Activated T-helper 2 cell treated with anti-CD3 and anti-CD28 coated beads, Interferon-gamma antibody, Interleukin-2, Interleukin-4, amounts not matched to agents 10 μg/mL and 5 μg/mL and 100 μg/mL, durations not matched to agents 14 hours and 24 hours and 36 hours (primary cell): ENCODE measurements around the gene RNF7. TPM values are rescaled to one million over a fixed set of nuclear protein-coding genes. Genes with fewer than 3 reads are reported as not detected.
"Not testable (repeated sequence)": the region's sequence is repeated elsewhere in the genome, so short reads cannot be mapped to it uniquely, and the experiment has no call there.

Experiments used
- DNase-seq: peaks from one replicate; pipeline ENCODE4 v3.0.0; 2021; ENCODE audit warnings: low spot score
- H3K27ac Mint-ChIP-seq: one replicate; pipeline ENCODE4 v1.8.0; 2021; ENCODE audit warnings: mixed read lengths
- H3K27me3 Mint-ChIP-seq: one replicate; pipeline ENCODE4 v1.8.0; 2021; ENCODE audit warnings: low read depth, mixed read lengths
- H3K36me3 Mint-ChIP-seq: one replicate; pipeline ENCODE4 v1.8.0; 2021; ENCODE audit warnings: low read depth, mixed read lengths
- H3K4me1 Mint-ChIP-seq: one replicate; pipeline ENCODE4 v1.8.0; 2021; ENCODE audit warnings: low read depth, mixed read lengths
- H3K4me3 Mint-ChIP-seq: one replicate; pipeline ENCODE4 v1.8.0; 2021; ENCODE audit warnings: low read depth, mild to moderate bottlenecking, moderate library complexity, mixed read lengths
- H3K9me3 Mint-ChIP-seq: one replicate; pipeline ENCODE4 v1.8.0; 2021; ENCODE audit warnings: mixed read lengths
- intact Hi-C: fragments of 100-400 bp; cut with micrococcal nuclease; formaldehyde crosslinking; loops from one replicate; pipeline ENCODE4 v1.15.1; 2023
- total RNA-seq: library from RNA; stranded (reverse); gene quantifications from 2 replicates; pipeline ENCODE4 v1.2.3, GENCODE V29; 2022

Gene RNF7
- total RNA-seq, 1 donor from 2014 or later, result 70.8 TPM

DNA sequence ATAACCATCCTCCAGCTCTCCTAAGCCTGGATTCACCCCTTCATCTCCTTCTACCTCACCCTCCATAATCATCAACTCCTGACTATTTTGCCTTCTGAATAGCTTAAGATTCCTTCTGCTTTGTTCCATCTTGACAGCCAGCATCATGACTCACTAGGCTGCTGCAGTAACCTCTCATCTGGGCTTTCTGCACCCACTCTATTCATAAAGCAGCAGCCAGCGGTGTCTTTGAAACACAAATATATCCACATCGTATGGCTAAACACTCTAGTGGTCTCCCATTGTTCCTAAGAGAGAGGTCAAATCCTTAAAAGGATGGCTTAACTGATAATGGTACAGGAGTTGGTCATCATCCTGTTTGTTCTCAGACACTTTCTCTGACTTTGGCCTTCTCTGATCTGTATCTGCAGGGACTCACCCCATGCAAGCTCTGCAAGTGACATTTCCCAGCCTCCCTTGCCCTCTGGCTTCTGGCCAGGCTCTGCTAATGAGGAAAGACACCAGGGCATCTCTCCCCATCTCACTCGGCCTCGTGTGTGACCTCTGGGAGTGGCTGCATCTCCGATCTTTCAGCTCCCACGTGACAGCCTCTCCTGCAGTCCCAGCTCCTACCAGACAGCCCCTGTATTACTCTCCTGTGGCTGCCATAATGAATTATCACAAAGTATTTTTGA is 31.3 kb downstream of the RNF7 start:
- Mint-ChIP-seq H3K27me3 (peaks cover 5% of the 10 kb centered on the region), H3K4me1 (peaks cover 14% of the 10 kb centered on the region), H3K36me3 (no peaks in the 10 kb centered on the region), H3K27ac (no peak overlapping the region), H3K4me3 (no peak overlapping the region), H3K9me3 (no peaks in the 10 kb centered on the region)
- no peak for DNase-seq
- intact Hi-C loops, result no loop called here

DNA sequence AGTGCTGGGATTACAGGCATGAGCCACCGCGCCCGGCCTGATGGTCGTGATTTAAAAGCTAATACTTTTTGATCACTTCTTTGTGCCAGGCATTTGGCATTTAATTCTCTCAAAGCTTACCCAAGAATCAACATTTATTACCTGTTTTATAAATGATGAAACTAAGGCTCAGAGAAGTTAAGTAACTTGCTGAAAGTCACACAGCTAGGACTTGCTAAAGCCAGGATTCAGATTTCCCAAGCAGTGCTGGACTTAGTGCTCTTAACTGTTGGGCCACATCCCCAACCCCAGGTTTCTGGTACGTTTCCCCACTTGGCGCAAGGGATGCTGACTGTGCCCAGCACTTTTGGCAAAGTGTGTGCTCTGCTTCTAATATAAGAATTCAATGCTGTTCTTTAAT is 35.6 kb downstream of the RNF7 start:
- H3K27ac Mint-ChIP-seq, result no peak overlapping the region
- peaks cover 5% of the 10 kb centered on the region for H3K27me3 Mint-ChIP-seq
- no peak overlapping the region for H3K4me3 Mint-ChIP-seq
- H3K9me3 Mint-ChIP-seq, result no peaks in the 10 kb centered on the region
- intact Hi-C loops, result no loop called here
- no peaks in the 10 kb centered on the region for H3K36me3 Mint-ChIP-seq
- no peaks in the 10 kb centered on the region for H3K4me1 Mint-ChIP-seq
- DNase-seq, result no peak

DNA sequence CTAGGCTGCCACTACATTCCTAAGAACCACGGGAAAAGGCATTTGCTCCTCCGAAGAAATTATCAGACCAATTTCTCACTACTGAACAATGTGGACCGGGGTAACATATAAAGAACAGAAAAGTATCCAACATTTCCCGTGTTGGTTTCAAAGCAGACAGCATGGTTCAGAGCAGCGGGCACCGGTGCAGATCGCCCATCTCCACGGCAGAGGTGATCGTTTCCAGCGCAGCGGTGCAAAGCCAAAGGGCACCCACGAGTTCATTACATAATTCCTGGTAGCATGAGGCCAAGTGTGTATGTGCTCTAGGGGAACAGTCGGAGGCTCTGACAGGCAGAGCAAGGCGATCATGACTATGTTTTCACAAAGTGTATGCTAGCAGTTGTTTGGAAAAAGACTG is 38.3 kb downstream of the RNF7 start:
- no peaks in the 10 kb centered on the region for H3K4me1 Mint-ChIP-seq
- H3K9me3 Mint-ChIP-seq, result no peaks in the 10 kb centered on the region
- intact Hi-C loops, result no loop called here
- no peaks in the 10 kb centered on the region for H3K27me3 Mint-ChIP-seq
- H3K27ac Mint-ChIP-seq, result no peak overlapping the region
- no peaks in the 10 kb centered on the region for H3K36me3 Mint-ChIP-seq
- DNase-seq, result no peak
- no peak overlapping the region for H3K4me3 Mint-ChIP-seq

DNA sequence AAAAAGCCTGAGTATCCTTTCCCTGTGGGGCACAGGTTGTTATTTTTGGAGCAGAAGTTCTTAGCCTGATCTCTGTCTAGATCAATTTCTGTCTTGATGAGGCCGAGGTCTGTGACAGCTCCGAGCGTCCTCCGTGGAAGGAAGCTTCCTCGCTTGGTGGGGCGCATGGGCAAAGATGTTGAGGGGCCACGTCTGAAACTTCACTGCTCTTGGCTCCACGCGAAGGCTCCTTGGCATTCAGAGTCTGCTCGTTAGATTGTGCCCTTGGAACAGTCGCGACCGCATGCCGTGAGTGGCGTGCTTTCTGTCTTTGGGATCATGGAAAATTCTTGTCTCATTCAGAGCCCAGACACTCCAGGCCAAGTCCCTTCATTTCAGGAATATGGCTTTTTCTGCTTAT is 38.8 kb downstream of the RNF7 start:
- Mint-ChIP-seq H3K27me3 (no peaks in the 10 kb centered on the region), H3K9me3 (no peaks in the 10 kb centered on the region), H3K27ac (no peak overlapping the region), H3K36me3 (no peaks in the 10 kb centered on the region), H3K4me3 (no peak overlapping the region), H3K4me1 (no peaks in the 10 kb centered on the region)
- intact Hi-C loops, result no loop called here
- DNase-seq, result no peak

DNA sequence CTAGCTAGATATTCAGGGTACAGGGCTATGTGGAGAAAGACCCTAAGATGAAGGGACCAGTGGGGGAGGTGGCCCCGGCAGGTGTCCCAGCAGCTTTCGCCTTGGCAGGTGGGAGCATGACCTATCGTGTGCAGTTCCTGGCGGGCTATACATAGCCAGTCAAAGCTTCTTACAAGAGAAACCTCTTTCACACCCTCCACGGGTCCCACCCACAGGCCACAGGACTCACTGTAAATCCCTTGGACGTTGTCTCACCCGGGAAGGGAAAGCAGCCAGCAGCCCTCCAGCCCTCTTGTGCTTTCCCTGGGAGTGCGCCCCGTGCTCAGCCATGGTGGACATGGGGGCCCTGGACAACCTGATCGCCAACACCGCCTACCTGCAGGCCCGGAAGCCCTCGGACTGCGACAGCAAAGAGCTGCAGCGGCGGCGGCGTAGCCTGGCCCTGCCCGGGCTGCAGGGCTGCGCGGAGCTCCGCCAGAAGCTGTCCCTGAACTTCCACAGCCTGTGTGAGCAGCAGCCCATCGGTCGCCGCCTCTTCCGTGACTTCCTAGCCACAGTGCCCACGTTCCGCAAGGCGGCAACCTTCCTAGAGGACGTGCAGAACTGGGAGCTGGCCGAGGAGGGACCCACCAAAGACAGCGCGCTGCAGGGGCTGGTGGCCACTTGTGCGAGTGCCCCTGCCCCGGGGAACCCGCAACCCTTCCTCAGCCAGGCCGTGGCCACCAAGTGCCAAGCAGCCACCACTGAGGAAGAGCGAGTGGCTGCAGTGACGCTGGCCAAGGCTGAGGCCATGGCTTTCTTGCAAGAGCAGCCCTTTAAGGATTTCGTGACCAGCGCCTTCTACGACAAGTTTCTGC is 40.1 kb downstream of the RNF7 start:
- Mint-ChIP-seq H3K4me3 (no peak overlapping the region), H3K27ac (no peak overlapping the region), H3K36me3 (no peaks in the 10 kb centered on the region), H3K9me3 (no peaks in the 10 kb centered on the region), H3K4me1 (peaks cover 2% of the 10 kb centered on the region), H3K27me3 (no peaks in the 10 kb centered on the region)
- intact Hi-C loops, result no loop called here
- DNase-seq, result no peak

DNA sequence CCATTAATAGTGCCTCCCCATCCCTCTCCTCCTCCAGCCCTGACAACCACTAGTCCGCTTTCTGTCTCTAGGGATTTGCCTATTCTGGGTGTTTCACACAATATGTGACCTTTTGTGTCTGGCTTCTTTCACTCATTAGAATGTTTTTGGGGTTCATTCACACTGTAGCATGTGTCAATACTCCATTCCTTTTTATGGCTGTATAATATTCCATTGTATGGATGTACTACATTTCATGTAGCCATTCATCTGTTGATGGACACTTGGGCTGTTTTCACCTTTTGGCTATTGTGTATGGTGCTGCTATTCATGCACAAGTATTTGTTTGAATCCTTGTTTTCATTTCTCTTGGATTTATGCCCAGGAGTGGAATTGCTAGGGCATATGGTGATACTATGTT is 41.6 kb downstream of the RNF7 start:
- no peak for DNase-seq
- H3K27ac Mint-ChIP-seq, result no peak overlapping the region
- H3K27me3 Mint-ChIP-seq, result no peaks in the 10 kb centered on the region
- peaks cover 2% of the 10 kb centered on the region for H3K4me1 Mint-ChIP-seq
- intact Hi-C loops, result no loop called here
- H3K36me3 Mint-ChIP-seq, result no peaks in the 10 kb centered on the region
- H3K4me3 Mint-ChIP-seq, result no peak overlapping the region
- no peaks in the 10 kb centered on the region for H3K9me3 Mint-ChIP-seq

DNA sequence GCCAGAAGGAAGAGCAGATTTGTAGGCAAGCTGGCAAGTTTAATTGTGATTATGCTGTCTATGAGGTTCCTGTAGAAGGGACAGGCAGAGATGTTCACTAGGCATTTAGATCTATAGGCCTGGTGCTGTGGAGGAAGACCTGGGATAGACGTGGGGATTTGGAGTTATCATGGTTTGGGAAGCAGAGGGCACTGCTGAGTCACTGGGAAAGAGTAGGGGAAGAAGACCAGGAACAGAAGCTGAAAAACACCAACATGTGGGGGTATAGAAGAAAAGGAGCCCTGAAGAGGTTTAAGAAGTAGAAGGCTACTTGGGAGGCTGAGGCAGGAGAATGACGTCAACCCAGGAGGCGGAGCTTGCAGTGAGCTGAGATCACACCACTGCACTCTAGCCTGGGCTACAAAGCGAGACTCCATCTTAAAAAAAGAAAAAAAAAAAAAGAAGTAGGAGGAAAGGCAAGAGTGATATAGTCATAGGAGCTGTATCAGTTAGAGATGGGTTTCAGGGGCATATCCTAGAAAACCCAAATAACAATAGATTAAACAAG is 44.4 kb downstream of the RNF7 start:
- Mint-ChIP-seq H3K27ac (no peak overlapping the region), H3K36me3 (no peaks in the 10 kb centered on the region), H3K9me3 (no peaks in the 10 kb centered on the region), H3K27me3 (no peaks in the 10 kb centered on the region), H3K4me1 (peaks cover 2% of the 10 kb centered on the region), H3K4me3 (no peak overlapping the region)
- no peak for DNase-seq
- intact Hi-C loops, result no loop called here

DNA sequence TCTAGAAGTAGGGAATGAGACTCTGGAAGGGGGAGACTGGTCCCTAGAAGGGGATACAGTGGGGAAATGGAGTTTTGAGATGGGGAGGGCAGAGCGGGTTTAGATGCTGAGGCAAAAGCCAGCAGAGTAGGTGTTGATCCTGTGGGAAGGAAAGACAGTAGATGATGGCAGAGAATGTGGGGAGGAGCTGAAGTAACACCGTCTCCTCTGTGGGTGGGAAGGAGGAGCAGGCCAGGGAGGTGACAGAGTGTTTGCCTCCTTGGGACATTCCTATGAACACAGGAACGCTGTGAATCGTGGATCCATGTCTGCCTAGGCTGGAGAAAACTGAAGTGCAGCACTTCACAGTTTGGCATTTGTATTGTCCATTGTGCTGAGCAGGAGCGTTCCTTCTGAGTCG is 45.5 kb downstream of the RNF7 start:
- H3K4me1 Mint-ChIP-seq, result peaks cover 3% of the 10 kb centered on the region
- no peaks in the 10 kb centered on the region for H3K27me3 Mint-ChIP-seq
- no peak overlapping the region for H3K27ac Mint-ChIP-seq
- DNase-seq, result no peak
- intact Hi-C loops, result no loop called here
- H3K9me3 Mint-ChIP-seq, result no peaks in the 10 kb centered on the region
- H3K4me3 Mint-ChIP-seq, result no peak overlapping the region
- H3K36me3 Mint-ChIP-seq, result no peaks in the 10 kb centered on the region

DNA sequence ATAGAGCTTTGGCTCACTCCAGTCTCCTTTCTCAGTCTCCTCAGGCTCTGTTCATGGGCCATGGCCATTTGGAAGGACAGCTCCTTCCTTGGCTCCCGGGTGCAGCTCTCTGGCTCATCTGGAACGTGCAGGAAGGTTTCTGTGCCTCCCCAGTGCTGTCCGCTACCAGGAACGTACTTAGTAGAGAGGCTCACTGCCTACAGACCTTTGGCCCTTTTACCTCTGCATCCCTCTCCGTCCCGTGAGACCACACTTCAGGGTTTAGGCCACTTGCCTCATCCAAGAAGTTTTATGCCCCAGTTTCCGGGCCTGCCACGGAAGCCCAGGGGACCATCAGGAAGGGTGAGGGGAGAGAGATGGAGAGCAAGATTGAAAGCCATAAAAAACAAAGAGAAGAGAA is 46.0 kb downstream of the RNF7 start:
- Mint-ChIP-seq H3K36me3 (no peaks in the 10 kb centered on the region), H3K27me3 (no peaks in the 10 kb centered on the region), H3K9me3 (no peaks in the 10 kb centered on the region), H3K27ac (no peak overlapping the region), H3K4me3 (no peak overlapping the region), H3K4me1 (peaks cover 3% of the 10 kb centered on the region)
- intact Hi-C loops, result no loop called here
- DNase-seq, result no peak

DNA sequence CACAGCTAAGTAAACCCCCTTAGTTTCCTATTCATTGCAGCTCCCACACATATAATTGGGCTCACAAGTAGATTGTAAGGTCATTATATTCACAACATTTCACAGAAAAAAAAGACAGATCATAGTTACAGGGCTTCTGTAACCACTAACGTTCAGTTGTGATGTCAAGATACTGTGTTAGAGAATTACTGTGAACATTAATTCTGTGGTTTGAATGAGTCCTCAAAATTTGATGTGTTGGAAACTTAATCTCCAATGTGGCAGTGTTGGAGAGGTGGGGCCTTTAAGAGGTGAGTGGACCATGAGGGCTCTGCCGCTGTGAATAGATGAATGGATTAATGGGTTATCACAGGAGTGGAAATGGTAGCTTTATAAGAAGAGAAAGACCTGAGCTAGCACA is 46.4 kb downstream of the RNF7 start:
- intact Hi-C loops, result no loop called here
- Mint-ChIP-seq H3K27me3 (no peaks in the 10 kb centered on the region), H3K36me3 (no peaks in the 10 kb centered on the region), H3K4me3 (no peak overlapping the region), H3K9me3 (no peaks in the 10 kb centered on the region), H3K27ac (no peak overlapping the region), H3K4me1 (peaks cover 6% of the 10 kb centered on the region)
- DNase-seq, result no peak

DNA sequence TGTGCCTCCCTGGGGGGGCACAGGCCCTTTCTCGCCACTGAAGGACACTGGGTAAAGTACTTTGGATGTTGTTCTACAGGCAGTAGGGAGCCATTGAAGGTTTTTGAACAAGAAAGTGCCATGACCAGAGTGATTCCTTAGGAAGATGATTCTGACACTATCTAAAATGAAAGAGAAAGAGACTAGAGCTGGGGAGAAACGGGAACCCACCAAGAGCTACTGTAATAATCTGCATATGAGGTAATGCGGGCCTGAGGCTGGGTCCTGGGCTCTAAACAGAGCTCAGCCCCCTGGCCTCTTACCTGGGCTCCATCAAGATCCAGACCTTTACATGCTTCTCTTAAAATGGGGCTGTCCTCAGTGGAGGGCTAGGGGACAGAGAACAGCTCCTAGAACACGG is 50.1 kb downstream of the RNF7 start:
- DNase-seq, result no peak
- H3K4me1 Mint-ChIP-seq, result peaks cover 4% of the 10 kb centered on the region
- H3K36me3 Mint-ChIP-seq, result no peaks in the 10 kb centered on the region
- H3K27ac Mint-ChIP-seq, result no peak overlapping the region
- intact Hi-C loops, result no loop called here
- no peaks in the 10 kb centered on the region for H3K9me3 Mint-ChIP-seq
- no peaks in the 10 kb centered on the region for H3K27me3 Mint-ChIP-seq
- no peak overlapping the region for H3K4me3 Mint-ChIP-seq

DNA sequence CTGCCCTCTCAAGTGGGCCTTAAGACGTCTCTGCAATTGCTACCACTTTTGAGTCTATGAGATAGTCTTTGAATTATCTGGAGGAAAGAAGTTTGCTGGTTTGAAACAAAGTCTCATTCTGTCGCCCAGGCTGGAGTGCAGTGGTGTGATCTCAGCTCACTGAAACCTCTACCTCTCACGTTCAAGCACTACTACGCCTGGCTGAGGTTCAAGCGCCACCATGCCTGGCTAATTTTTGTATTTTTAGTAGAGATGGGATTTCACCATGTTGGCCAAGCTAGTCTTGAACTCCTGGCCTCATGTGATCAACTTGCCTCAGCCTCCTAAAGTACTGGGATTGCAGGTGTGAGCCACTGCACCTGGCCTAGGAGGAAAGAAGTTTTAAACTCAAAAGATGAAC is 50.7 kb downstream of the RNF7 start:
- H3K27me3 Mint-ChIP-seq, DNase-seq, H3K9me3 Mint-ChIP-seq, H3K4me1 Mint-ChIP-seq, intact Hi-C loops, H3K36me3 Mint-ChIP-seq, H3K27ac Mint-ChIP-seq, H3K4me3 Mint-ChIP-seq: not testable (repeated sequence)

DNA sequence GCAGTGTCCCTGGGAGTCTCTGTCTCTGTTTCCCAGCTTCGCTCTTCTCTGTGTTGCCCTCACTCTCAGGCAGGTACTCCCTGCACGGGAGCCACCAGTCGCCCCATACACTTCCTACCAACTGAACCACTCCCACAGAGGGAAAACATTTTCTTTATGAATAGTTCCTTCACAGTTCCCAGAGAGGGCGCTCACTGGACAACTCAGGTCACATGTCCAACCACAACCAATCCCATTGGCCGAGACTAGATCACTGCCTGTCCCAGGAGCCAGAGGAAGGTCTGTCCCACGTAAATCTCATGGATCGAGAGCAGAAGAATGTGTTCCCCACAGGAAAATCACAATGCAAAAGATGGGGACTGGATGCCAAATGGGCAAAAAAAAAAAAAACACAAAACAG is 51.2 kb downstream of the RNF7 start:
- no peaks in the 10 kb centered on the region for H3K36me3 Mint-ChIP-seq
- H3K4me1 Mint-ChIP-seq, result peaks cover 6% of the 10 kb centered on the region
- intact Hi-C loops, result no loop called here

More for the DNA sequence above, 51.2 kb downstream of the RNF7 start:
- H3K9me3 Mint-ChIP-seq, result no peaks in the 10 kb centered on the region
- H3K27me3 Mint-ChIP-seq, result no peaks in the 10 kb centered on the region
- H3K27ac Mint-ChIP-seq, result no peak overlapping the region
- H3K4me3 Mint-ChIP-seq, result no peak overlapping the region
- DNase-seq, result no peak
